K562 treated with DMSO at 1 percent for 24 hours (cell line): Measurements from ENCODE around the gene PLXDC2. TPM values are rescaled to one million over a fixed set of nuclear protein-coding genes. Genes with fewer than 3 reads are reported as not detected.

Experiments used
- total RNA-seq: library from RNA; unstranded; fragments of 300-600 nt; gene quantifications from 2 replicates; pipeline ENCODE4 v1.2.3, GENCODE V29; 2022; ENCODE audit warnings: low read depth; ENCODE audit not compliant: insufficient read depth

The PLXDC2 gene
- not detected in 2 replicates for total RNA-seq

GRCh38 chr10:19816411-19817230, at the start of gene PLXDC2:
TSS of gene PLXDC2 (plus strand) at chr10:19816432.

